COLO668 (cell line): ENCODE results near the gene AMPD1.

ENCODE experiments used
- DNase-seq: peaks from one replicate; lab custom pipeline; 2025; ENCODE audit not compliant: unreplicated experiment; lab: John Stamatoyannopoulos, UW

The AMPD1 gene

DNA sequence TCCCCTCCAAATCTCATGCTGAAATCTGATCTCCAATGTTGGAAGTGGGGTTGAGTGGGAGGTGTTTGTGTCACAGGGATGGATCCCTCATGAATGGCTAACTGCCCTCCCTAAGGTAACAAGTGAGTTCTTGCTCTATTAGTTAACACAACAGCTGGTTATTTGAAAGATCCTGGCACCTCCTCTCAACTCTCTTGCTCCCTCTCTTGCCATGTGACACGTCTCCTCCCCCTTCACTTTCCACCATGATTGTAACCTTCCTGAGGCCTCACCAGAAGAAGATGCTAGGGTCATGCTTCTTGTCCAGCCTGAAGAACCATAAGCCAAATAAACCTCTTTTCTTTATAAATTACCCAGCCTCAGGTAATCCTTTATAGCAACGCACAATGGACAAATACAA lies 54.0 kb downstream of the AMPD1 start:
- no peak for DNase-seq

DNA sequence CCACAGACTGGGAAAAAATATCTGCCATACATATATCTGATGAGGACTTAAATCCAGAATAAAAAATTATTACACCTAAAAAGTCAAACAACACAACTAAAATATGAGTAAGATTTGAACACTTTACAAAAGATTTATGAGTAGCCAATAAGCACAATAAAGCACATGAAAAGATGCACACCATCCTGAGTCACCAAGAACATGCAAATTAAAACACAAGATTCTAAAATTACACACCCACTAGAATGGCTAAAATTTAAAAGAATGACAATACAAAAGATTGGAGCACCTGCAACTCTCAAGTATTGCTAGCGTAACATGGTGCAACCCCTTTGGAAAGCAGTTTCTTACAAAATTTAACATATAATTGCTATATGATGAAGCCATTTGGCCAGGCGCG lies 56.4 kb downstream of the AMPD1 start:
- DNase-seq, result no peak

DNA sequence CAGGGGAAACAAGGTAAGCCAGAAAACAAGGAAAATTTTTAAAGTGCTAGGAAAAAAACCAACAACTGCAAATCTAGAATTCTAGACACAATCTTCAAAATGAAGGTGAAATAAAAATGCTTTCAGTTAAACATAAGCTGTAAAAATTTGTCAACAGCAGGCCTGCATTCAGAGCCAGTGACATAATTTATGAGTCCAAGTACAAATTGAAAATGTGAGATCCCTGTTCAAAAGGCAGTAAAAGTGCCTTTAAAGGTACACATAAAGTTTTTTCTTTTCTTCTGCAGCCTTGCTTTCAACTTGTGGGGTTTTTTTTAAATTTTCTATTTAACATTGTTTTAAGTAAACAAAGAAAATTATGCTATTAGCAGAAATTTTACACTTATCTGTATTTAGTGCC lies 62.9 kb downstream of the AMPD1 start:
- no peak for DNase-seq

DNA sequence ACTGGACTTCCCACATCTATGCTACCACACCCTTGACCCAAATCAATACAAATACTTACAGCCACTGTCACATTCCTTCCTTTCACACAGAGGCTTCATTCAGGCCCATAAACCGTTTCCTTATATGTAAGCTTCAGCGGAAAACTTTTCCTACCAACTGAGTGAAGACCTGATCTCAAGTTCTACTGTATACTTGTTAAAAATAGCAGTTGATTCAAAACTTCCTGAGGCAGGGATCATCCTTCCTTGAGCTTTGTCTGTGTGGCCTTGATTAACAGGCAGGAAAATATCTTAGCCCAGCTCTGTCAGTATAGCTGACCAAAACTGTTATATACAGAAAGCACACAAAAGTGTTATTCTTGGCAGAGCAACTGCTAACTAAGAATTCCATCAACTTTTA lies 68.2 kb downstream of the AMPD1 start:
- no peak for DNase-seq

DNA sequence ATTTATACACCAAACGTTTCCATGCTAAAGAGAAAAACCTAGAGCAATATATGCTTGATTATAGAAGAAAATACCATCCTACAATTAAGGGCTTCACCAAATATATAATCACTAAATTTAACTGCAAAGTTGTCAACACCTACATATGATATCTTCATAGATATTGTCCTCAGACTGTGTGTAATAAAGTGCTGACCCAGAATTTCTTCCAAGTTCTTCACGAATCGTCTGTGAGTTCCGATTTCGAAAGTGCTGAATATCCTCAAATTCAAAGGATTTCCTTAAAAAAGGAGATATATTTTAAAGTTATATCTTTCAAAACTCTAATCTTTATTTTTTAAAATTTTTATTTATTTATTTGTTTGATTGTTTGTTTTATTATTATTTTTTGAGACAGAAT lies 72.0 kb downstream of the AMPD1 start:
- no peak for DNase-seq
